Right lung (tissue), 5 donors: ENCODE results near the gene LYPLA2. TPM values are rescaled to one million over a fixed set of nuclear protein-coding genes. Genes with fewer than 3 reads are reported as not detected.
"Not testable (repeated sequence)": the region's sequence is repeated elsewhere in the genome, so short reads cannot be mapped to it uniquely, and the experiment has no call there.

ENCODE experiments used
- DNase-seq, 2 donors: peaks; one replicate each; pipeline ENCODE4 v3.0.0-alpha.2; 2013
- polyA plus RNA-seq, 5 donors: library from polyadenylated mRNA; unstranded; fragments of 120-200 nt; gene quantifications; one replicate each; pipeline versions ENCODE4 v1.2.1 to v1.2.3, GENCODE V29; 2013; ENCODE audit warnings: inconsistent platforms in 1 of 5, low replicate concordance in 1 of 5; ENCODE audit not compliant: insufficient read length in 5 of 5, insufficient read depth in 1 of 5

The LYPLA2 gene
- polyA plus RNA-seq, 5 donors: 37.0 to 63.6 (median 48.0) TPM

- DNase-seq: no peak
These were observed 14.7 kb upstream of the LYPLA2 start for GRCh38 chr1:23776217-23776616.

GRCh38 chr1:23777979-23778814 is 12.7 kb upstream of the LYPLA2 start, which contains the start of gene PITHD1:
Gene PITHD1 (plus strand): TSS chr1:23778418. CDS start chr1:23778516, 98 bp downstream.
- DNase-seq: peak; percentile 85

GRCh38 chr1:23779826-23780371 is 11.0 kb upstream of the LYPLA2 start:
- no peak for DNase-seq

- not testable (repeated sequence) for DNase-seq
These were observed 7.8 kb upstream of the LYPLA2 start for GRCh38 chr1:23783141-23783540.

GRCh38 chr1:23784846-23785245 is 6.1 kb upstream of the LYPLA2 start:
- no peak for DNase-seq

GRCh38 chr1:23787701-23788100 is 3.2 kb upstream of the LYPLA2 start:
- DNase-seq: no peak

DNA sequence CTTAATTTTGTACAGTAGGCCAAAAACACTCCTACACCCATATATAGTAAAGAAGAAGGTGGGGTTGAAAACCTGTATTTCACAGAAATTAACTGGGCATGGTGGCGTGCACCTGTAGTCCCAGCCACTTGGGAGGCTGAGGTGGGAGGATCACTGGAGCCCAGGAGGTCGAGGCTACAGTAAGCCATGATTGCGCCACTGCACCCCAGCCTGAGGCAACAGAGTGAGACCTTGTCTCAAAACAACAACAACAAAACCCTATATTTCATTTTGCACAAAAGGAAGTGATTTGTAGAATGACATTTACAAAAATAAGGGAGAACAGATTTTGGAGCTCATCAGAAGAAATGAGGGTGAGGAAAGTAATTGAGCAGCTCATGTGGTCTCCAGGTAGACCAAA is 2.2 kb upstream of the LYPLA2 start:
- DNase-seq: no peak

GRCh38 chr1:23791516-23792047 is 637 bp downstream of the LYPLA2 start:
- DNase-seq: no peak

- DNase-seq: no peak
These were observed 1.4 kb downstream of the LYPLA2 start for GRCh38 chr1:23792151-23792945.

DNA sequence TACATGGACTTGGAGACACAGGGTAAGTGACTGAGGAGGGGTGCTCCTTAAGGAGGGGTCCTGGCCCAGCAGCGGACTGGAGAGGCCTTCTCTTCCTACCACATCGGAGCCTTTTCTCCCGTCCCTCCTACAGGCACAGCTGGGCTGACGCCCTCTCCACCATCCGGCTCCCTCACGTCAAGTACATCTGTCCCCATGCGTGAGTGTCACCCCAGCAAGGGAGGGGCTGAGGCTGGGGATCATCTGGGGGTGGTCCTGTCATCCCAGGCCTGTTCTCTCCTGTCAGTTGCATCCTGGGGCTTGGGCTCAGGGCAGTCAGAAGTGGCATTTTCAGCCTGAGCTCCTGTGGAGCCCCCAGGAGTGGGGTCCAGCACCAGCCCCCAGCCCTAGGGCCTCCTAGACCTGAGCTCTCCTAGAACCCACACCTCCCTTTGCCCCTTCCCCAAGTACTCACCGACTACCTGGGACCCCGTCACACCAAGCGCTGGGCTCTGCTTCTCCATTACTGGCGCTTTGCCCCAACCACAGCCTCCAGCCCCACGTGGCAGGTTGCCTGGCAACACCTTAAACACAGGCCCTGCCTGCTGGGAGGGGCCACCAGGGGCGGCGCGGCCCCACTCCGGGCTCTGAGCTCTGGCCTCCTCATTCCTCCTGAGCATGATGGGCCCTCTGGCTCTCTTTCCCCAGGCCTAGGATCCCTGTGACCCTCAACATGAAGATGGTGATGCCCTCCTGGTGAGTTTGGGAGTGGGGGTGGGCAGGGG is 2.3 kb downstream of the LYPLA2 start:
- no peak for DNase-seq

DNA sequence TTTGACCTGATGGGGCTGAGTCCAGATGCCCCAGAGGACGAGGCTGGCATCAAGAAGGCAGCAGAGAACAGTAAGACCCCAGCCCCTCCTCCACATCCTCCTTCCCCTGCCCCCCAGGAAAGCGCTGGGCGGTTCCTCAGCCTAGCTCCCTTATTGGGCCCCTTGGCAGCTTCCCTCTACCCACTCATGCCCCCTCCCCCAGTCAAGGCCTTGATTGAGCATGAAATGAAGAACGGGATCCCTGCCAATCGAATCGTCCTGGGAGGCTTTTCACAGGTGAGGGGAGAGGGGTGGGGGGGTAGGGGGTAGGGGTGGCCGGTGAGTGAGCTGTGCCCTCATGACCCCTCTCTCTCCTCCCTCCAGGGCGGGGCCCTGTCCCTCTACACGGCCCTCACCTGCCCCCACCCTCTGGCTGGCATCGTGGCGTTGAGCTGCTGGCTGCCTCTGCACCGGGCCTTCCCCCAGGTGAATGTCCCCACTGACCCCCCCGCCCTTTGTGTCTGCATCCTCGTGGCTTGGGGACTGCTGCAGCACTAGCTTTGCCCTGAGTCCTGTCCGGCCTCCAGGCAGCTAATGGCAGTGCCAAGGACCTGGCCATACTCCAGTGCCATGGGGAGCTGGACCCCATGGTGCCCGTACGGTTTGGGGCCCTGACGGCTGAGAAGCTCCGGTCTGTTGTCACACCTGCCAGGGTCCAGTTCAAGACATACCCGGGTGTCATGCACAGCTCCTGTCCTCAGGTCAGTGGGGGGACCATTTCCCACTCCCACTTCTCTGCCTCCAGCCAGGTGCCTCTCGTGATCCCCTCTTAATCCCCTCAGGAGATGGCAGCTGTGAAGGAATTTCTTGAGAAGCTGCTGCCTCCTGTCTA is 3.2 kb downstream of the LYPLA2 start:
- no peak for DNase-seq

DNA sequence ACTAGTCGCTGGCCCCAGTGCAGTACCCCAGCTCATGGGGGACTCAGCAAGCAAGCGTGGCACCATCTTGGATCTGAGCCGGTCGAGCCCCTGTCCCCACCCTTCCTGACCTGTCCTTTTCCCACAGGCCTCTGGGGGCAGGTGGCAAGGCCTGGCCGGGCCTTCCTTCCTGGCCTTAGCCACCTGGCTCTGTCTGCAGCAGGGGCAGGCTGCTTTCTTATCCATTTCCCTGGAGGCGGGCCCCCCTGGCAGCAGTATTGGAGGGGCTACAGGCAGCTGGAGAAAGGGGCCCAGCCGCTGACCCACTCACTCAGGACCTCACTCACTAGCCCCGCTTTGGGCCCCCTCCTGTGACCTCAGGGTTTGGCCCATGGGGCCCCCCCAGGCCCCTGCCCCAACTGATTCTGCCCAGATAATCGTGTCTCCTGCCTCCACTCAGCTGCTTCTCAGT is 3.8 kb downstream of the LYPLA2 start:
- DNase-seq: not testable (repeated sequence)

DNA sequence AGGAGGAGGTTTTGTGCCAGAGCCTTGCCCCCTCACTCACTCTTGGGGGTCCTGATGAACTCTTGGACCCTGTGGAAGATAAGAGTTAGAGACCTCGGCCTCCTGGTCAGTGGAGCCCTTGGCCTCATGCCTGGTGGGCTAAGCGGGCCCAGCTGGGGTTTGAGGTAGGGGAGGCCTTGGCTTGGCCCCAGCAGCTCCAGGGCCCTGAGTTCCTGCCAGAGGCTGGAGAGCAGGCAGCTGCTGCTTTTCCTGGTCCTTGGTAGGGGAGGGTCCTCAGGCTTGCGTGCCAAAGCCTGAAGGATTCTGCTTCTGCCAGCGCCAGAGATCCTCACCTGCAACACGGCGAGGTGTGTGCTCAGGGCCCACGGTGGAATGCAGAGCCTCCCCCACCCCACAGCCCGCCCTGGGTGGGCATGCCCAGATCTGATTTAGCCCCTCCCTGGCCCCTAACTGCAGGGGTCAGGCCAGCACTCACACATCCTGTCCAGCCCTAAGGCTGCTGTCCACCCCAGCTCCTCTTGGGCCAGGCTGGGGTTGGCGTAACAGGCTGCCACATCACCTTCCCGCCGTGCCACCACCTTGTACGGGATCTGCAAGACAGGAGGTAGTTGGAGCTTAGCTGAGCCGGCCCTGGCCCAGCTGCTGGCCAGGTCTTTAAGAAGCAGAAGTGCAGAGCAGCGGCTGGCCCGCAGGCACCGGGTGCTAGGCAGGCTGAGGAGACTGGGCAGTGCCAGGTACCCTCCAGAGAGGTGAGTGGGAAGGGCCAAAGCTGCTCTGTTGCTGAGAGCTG is 4.9 kb downstream of the LYPLA2 start:
- no peak for DNase-seq

- DNase-seq: no peak
These were observed 5.7 kb downstream of the LYPLA2 start for GRCh38 chr1:23796466-23797271.

- DNase-seq: no peak
These were observed 6.8 kb downstream of the LYPLA2 start for GRCh38 chr1:23797478-23798448.

- DNase-seq: no peak
These were observed 7.8 kb downstream of the LYPLA2 start for GRCh38 chr1:23798662-23799142.

- no peak for DNase-seq
These were observed 8.3 kb downstream of the LYPLA2 start for GRCh38 chr1:23799255-23799569.
